Neural progenitor cell (in vitro differentiated cells): Measurements from ENCODE around the gene SURF4.

Source experiments
- CTCF ChIP-seq: fragments of 200-600 bp; sonication (generic); IDR thresholded peaks from 2 replicates; pipeline ENCODE4 v1.5.1; 2017; ENCODE audit warnings: antibody characterized with exemption, mild to moderate bottlenecking
- EZH2 ChIP-seq: fragments of 200-600 bp; sonication (generic); IDR thresholded peaks from 2 replicates; pipeline ENCODE4 v1.6.1; 2017; ENCODE audit warnings: antibody characterized with exemption, mild to moderate bottlenecking, moderate library complexity
- EZH2phosphoT487 ChIP-seq: fragments of 200-600 bp; sonication (generic); IDR thresholded peaks from 2 replicates; pipeline ENCODE4 v1.6.1; 2017; ENCODE audit warnings: antibody characterized with exemption

GRCh38 chr9:133401588-133401987 lies 25.7 kb upstream of the SURF4 start:
- TF ChIP-seq CTCF = no peak
- no peak for TF ChIP-seq EZH2
- no peak for TF ChIP-seq EZH2phosphoT487
